ENCODE data around the gene KCTD16.

KCTD16 gene

DNA sequence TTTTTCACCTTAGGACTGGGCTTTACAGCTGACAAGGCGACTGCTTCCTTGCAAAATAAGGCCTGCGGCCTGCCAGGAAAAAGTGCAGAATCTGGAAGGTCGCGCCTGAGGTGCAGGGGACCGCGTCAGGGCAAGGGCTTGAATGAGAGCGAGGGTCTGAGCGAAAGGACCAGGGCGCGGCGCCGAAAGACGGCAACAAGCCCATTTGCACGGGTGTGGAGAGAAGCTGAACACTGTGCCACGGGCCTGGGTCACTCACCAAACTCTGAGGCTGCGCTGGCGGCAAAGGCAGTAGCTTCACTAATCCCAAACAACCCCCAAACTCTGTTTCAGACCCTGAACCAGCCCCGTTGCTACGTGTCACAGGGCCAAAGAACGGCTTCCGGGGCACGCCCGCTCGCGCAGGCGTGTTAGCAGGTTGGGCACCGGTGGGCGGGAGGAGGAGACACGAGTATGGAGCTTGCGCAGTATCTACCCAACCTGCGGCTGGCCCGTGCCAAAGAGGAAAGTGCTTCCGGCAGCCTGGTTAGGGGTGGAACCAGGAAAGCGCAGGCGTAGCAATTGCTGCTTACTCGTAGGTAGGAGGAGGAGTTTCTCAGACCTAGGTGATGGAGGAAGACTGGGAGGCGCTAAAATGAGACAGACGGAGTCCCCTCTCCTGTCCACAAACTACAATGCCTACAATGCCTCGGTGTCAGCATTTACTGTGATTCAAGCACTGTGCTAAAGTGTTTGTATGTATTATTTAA is at the start of gene KCTD16, which contains the start of gene YIPF5:
Gene KCTD16, plus strand, starts transcription at position 598 of the 749 bp plus-strand sequence.
Gene YIPF5, minus strand, starts transcription at position 384 of the 749 bp plus-strand sequence. CDS start 704 bp downstream, outside the sequence.
- DNase-seq (ENCODE audit: low read depth, low spot score): peak; percentile 98

DNA sequence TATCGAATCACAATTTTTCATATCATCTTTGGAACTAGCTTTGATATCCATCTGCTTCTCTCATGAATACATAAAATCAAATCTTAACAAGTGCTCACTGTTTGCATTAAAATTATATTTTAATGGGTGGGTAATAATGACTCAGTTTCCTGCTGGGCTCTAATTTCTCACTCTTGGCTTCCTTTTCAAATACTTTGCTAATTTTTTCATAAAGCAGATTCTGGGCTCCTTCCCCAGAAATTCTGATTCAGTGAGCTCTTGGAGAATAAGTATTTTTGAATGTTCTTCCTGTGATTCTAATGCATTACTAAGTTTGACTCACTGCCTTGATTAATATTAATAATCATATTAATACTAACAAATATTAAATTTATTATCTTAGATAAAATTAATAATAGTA is 49.1 kb upstream of the KCTD16 start:
- no peak for DNase-seq (ENCODE audit: low read depth, low spot score)

DNA sequence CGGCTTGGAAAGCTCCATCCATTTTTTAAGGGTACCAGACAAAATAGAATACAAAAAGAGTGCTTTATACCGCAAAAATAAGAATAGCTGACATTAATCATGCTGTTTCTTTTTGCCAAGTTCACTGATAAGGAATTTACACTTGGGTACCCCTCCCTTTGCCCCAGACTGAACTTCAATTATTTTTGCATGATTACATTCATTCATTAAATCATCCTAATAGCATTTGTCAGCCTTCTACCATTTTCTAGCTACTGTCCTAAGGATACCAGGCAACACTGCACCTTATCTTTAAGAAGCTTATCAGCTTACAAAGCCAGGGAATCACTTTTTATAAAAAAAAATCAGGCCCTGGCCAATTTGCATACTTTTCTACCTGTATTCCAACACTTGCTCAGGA is 48.6 kb upstream of the KCTD16 start:
- peak; percentile 17 for DNase-seq (ENCODE audit: low read depth, low spot score)

DNA sequence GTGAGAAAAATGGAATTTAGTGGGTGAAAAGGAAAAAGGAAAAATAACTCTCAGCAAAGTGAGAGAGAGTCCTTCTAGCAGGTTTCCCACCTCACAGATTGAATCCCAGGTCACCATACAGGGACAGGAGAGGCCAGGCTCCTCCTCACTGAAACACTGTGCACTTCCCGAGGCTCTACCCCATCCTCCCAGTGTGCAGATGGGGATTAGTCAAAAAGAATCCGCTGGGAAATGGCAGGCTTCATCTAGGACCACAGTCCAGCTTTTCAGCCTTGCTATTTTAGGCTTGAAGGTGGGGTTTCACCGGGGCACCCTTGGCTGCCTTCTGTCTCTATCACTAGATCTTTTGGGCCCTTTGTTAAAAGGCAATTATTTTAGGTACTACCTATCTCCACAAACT is 48.0 kb upstream of the KCTD16 start:
- no peak for DNase-seq (ENCODE audit: low read depth, low spot score)

DNA sequence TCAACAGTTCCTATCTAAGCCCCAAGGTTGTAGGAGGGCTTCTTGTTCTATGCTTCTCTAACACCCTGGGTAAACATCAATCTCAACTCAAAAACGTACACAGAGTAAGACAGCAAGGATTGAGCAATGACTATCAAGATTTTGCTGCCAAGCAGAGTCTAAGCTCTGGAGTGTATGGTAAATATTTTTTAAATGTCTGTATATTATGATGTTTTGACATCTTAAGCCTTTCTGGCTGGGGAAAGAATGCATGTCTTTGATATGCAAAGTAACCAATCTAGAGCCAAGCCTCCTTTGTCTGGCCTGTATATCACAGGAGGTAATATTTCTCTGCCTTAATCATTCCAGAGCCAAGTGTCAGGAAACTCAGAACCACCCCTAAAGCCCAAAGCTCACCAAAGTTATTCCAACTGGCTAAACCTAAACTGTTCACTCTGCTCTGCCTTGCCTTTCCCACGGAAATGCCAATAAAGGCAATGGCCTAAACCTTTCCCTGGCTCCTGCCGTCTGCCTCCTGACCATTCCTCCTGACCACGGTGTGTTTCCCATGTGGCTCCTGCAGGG is 45.4 kb upstream of the KCTD16 start:
- DNase-seq (ENCODE audit: low read depth, low spot score): peak; percentile 75

DNA sequence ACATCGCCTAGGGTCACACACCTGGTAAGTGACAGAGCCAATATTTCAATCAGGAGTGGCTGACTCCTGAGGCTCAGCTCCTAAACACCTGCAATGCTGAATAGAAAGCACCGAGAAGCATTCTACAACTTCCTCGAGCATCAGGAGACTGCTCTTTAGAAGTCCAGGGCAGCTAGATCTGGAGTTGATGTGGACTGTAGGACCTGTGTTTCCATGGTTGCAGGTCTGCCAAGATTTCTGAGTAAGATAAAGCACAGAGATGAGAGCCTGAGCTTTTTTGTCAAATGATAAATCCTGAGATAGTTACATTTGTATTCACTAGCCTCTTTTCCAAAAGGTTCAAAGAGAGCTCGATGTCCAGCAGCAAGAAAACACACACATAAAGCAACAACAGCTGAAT is 44.0 kb upstream of the KCTD16 start:
- DNase-seq (ENCODE audit: low read depth, low spot score): no peak

DNA sequence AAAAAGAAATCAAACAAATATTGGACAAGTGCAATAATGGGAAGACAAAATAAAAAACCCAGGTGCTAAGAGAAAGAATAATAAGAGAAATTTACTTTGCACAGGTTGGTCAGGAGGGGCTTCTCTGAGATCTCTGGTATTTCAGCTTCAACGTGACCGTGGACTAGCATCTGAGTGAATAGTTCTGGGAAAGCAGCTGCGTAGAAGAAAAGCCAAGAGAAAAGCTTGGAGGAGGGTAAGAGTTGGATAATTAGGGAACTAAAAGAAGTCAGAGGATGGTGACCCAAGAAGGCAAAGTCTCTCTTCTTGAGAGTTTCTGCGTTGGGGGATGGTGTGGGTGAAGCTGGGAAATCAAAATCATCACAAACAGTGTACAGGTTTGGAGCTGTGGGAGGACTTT is 41.8 kb upstream of the KCTD16 start:
- no peak for DNase-seq (ENCODE audit: low read depth, low spot score)

DNA sequence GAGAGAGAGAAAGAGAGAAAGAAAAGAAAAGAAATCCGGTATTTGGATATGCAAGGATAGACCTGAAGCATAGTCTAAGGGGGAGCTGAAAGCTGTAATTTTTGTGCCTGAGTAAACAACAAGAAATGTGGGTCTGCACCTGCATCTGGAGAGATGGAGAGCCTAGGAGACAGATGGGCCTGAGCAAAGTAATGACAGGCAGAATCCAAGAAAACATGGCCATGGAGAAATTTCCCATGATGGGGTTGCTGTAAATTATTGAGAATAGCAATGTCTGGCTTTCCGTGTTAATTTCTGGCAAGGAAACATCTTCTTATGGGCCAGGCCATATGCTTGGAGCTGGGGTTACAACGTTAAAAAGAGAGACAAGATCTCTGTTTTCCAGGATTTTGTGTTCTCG is 40.4 kb upstream of the KCTD16 start:
- DNase-seq (ENCODE audit: low read depth, low spot score): no peak

DNA sequence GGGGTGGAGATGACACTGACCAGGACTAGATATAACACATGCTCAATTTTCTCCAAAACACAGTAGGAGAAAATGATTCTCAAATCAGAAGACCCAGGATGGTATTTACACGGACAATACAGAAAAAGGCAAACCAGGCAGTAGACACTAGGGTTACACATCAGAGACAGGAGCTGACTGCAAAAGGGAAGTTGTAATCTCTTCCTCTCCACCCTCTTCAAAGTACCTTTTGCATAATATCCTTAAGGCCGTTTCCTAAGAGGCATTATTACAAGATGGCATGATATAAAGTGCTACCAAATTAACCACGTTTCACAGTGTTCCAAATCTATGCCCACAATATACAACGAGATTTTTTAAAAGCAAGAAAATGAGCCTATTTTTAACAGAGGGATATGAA is 39.4 kb upstream of the KCTD16 start:
- no peak for DNase-seq (ENCODE audit: low read depth, low spot score)

DNA sequence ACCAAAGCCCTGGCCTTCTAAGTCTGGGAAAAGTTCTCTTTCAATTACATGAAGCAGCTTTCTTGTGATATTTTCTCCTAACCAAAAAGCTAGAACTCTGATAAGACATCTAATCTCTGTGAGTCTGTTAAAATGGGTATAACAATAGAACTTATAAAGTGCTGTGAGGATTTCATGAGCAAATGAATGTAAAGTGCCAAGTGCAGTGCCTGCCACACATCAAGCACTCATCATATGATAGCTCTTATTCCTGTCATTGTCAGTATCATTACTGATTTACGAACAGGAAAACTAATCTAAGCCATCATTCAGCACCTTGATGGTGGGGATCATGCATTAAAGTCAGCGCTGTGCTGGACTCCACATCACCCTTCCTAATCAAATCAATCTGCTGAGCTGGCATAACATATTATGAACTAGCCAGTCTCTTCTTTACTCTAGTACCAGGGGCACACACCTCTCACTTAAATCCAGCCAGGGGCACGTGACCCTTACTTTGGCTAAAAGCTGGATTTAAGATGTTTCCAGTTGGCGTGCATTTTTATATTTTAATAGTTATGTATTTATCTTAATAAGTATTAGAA is 37.5 kb upstream of the KCTD16 start:
- no peak for DNase-seq (ENCODE audit: low read depth, low spot score)

DNA sequence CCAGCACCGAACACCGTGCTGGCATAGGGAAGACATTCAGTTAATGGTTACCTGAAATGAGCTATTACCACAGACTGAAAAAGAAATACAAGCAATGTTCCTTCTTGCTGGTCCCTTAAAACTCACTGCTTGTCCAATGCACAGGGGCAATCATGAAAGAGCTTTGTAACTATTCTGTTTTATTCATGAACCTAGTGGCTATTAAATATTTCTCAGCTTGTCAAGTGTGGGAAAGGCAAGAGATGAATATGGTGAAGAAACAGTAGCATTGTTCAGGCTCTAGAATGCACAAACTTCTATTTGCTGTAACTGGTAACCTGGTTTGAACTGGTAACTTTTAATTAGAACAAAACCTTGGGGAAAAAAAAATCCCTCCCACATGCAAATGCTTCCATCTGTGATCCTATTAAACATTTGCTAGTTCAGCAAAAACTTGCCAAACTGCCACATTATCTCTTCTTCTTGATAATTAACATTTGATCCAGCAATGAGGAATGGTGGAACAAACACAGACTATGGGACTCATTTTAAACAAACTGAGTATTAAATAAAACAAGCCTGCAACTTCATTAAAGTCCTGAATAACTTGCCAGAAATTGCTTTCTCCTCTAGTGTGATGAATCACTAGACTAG is 36.4 kb upstream of the KCTD16 start:
- DNase-seq (ENCODE audit: low read depth, low spot score): no peak

DNA sequence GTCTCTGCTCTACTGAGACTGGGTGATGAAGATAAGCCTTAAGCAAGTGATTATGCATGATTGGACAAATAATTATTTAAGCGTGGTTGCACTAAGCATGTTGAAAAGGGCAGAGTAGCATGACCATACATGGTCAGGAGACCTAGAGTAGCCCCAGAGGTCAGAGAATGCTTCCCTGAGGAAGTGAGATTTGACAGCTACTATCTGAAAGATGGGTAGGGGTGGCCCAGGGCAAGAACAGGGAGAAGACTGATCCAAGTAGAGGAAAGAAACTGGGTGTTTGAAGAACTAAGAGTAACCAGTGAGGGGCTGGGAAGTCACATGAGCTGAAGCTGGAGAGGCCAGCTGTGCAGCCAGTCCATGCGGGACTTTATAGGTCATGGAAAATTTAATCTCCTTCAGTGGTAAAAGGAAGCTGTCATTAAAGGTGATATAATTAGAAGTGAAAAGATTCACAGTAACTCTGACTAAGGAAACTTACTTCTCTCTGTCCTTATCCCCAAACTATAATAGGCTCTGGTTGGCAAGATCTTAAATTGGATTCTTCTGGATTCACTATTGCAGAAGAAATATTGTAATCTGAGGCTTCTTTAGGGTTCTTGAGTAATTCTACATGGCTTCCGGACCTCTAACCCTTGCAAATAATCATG is 35.4 kb upstream of the KCTD16 start:
- DNase-seq (ENCODE audit: low read depth, low spot score): no peak

DNA sequence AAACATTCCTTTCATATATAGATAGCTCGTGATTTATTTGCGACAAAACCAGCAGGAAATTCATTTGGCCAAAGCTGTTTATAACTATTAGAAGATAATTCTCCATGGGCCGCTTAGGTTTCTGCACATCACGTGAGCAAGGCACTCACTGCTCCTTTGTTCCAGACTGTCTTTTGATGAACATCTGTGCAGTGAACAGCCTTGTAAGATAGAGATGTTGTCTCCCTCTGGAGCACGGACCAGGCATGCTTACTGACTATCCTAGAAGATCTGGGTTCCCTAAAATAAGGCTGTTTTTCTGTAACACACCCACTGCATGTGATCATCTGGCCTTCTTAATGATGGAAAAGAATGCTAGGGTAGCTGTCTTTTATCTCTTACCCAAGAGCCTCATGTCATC is 31.1 kb upstream of the KCTD16 start:
- DNase-seq (ENCODE audit: low read depth, low spot score): no peak

DNA sequence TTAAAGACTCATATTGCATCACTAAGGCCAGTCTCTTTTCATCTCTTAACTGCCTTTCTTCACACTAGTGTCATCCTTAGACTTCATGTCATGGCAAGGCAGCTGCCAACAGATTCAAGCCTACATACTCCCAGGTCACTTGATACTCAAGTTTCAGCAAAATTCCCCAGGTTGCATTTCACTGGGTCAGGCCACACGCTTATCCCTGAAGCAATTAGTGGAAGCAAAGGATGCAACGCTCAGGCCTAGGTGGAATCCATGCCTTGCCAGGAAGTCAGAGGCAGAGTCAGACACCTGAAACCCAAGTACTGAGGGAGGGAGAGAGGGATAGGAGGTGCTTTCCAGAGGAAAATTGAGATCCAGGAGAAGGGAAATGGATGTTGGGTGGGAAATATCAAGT is 29.1 kb upstream of the KCTD16 start:
- DNase-seq (ENCODE audit: low read depth, low spot score): no peak

DNA sequence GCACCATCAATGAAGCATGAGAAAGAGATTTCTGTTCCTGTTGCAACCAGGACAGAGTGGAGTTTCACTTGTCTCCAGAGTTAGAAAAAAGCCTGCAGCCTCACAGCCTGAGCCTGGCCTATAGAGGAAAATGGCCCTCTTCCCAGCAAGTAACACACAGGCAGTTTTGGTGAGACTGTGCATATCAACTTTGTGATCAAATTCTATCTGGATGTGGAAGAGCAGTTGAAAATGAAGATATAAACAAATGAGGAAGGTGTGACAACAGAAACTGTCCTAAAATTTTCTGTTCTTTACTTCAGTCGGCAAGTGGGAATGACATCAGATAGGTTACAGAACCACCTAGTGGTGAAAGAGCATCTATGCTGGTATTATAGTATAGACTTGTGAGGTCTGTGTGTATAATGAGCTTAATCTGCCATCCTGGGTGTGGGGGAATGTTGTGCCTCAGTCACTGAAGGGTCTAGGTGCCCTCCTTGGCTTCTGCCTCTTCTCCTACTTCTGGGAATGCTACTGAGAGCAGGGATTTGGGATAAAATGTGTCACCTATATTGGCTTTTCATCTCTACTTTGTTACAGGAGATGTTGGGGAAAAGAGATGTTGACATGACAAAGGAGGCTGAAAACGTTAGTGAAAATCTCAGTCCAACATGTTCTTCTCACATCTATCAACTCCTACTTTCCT is 28.4 kb upstream of the KCTD16 start:
- peak; percentile 60 for DNase-seq (ENCODE audit: low read depth, low spot score)

DNA sequence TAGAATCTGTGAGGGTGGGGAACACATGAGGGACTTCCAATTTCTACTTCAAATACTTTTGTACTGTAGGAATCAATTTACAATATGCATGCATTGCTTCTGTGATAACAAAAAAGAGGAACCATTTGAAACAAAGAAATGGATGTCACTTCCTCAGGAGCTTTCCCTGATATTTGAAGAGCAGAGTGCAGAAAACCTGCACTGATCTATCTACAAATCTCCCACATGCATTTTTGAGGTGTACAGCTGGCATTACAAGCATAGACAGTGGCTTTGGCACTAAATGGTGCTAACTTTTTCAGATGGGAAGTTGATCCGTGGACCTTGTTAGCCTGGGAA is 27.9 kb upstream of the KCTD16 start:
- no peak for DNase-seq (ENCODE audit: low read depth, low spot score)

DNA sequence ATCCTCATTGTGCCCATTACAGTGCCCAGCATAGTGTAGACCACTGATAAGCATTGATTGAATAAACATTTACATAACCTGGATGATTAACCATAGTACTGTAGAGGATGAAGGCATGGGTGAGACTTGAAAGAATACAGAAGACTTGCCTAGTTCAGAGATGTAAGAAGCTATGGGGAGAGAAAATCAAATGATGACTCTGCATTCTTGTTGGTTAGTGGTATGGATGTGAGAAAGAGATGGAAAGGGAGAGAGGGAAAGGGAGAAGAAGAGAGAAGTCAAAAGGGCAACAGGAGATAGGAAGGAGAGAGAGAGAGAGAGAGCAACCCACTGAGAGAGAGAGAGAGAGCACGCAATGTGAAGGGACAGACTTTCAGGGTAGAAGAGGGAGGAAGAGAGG is 27.0 kb upstream of the KCTD16 start:
- DNase-seq (ENCODE audit: low read depth, low spot score): no peak

DNA sequence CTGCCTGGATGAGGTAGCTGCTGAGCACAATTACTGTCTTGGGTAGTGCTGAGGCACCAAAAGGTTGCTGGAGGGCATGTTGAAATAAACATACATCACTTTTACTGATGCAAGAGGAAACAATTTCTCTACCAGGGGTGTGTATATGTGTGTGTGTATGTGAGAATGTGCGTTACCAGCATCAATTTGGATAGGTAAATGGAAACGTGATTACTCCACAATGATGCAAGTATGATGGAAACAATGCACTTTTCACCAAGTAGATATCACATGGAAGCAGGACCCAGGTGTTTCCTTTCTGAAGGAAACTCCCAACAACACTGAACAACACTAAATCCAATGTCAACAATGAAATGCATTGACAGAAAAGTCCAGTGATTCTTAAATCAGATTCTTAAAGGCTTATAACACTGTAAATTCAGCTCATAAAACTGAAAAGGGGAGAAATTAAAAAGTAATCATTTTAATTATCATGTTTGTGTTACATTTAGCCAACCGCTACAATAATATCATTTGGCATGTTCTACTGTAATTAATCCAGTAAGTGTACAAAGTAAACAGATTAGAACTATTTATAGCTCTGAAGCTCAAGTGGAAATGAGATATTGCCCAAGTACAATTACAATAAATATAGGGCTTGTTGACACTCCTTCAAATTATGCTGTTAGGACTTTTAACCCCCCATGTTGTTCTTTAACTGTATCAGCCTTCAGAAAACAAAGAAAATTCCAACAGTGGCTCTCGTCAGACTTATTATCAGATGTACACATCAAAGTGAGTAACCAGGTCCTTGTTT is 25.5 kb upstream of the KCTD16 start:
- DNase-seq (ENCODE audit: low read depth, low spot score): no peak

DNA sequence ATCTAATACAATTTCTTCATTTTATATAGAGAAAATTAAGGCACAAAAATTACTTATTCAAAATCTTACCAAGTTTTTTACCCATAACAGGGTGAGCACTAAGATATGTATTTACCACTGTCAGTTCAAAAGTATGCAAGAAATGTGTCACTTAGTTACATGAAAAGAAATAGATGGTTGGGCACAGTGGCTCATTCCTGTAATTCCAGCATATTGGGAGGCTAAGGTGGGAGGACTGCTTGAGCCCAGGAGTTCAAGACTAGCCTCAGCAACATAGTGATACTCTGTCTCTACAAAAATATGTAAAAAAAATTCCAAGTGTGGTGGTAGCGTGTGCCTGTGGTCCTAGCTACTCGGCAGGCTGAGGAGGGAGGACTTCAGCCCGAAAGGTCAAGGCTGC is 19.6 kb upstream of the KCTD16 start:
- no peak for DNase-seq (ENCODE audit: low read depth, low spot score)

DNA sequence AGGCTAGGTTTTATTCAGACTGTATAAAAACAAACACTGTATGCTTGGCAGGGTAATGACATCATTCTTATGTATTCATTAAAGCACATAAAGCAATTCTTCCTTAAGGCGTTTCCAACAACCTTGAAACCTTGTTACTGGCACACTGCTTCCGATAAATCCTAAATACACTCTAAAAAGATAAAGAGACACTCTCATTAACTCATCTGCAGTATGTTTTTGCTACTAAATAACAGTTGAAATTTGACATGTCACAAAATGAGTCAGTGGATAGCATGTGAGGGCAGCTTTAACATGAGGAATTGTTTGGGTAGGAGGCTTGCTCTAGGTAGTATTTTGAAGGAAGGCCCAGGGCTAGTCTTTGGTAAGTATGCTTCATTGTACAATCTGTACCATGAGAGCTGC is 13.9 kb upstream of the KCTD16 start:
- DNase-seq (ENCODE audit: low read depth, low spot score): peak; percentile 26

DNA sequence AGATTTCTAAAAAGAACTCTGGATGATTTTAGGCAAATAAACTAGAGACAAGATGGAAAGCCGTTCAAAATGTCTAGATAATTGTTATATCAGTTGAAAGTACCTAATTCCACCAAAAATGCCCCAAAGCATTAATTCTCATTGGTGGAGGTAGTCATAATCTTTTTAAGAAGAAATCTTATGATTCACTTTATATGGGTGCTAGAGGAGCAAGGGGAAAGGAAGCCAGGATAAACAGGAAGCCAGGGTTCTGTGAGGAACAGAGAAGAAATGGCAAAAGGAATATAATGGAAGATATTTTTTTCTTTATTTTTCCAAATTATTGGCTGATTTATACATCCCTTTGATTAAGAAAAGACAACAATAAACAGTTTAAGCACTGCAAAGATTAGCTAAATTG is 8.0 kb upstream of the KCTD16 start:
- DNase-seq (ENCODE audit: low read depth, low spot score): no peak

All from astrocyte of the hippocampus (primary cell).